T-helper 22 cell (primary cell): ENCODE measurements around the gene EPS8.

Experiments used
- DNase-seq: peaks from one replicate; pipeline ENCODE4 v3.0.0-alpha.2; 2020; ENCODE audit warnings: low read depth

The EPS8 gene

GRCh38 chr12:15689751-15690191, 99.4 kb downstream of the EPS8 start:
- DNase-seq, result no peak

- no peak for DNase-seq
These were observed 100.2 kb downstream of the EPS8 start for GRCh38 chr12:15688838-15689625.

- DNase-seq, result no peak
These were observed 100.9 kb downstream of the EPS8 start for GRCh38 chr12:15688202-15688736.

GRCh38 chr12:15687583-15687982, 101.6 kb downstream of the EPS8 start:
- no peak for DNase-seq

- DNase-seq, result no peak
These were observed 104.1 kb downstream of the EPS8 start for GRCh38 chr12:15684896-15685658.

- DNase-seq, result no peak
These were observed 106.4 kb downstream of the EPS8 start for GRCh38 chr12:15682826-15683225.

GRCh38 chr12:15679151-15679550, 110.0 kb downstream of the EPS8 start:
- DNase-seq, result no peak

GRCh38 chr12:15677726-15678201, 111.4 kb downstream of the EPS8 start:
- no peak for DNase-seq

GRCh38 chr12:15677228-15677627, 112.0 kb downstream of the EPS8 start:
- no peak for DNase-seq

GRCh38 chr12:15672671-15673270, 116.4 kb downstream of the EPS8 start:
- no peak for DNase-seq

GRCh38 chr12:15670756-15671155, 118.4 kb downstream of the EPS8 start:
- DNase-seq, result no peak

- no peak for DNase-seq
These were observed 119.8 kb downstream of the EPS8 start for GRCh38 chr12:15669256-15669948.

- no peak for DNase-seq
These were observed 124.7 kb downstream of the EPS8 start for GRCh38 chr12:15664491-15664890.

- no peak for DNase-seq
These were observed 126.1 kb downstream of the EPS8 start for GRCh38 chr12:15662983-15663659.

GRCh38 chr12:15662303-15662980, 126.7 kb downstream of the EPS8 start:
- no peak for DNase-seq

GRCh38 chr12:15651371-15651770, 137.8 kb downstream of the EPS8 start:
- DNase-seq, result no peak

GRCh38 chr12:15650399-15651128, 138.6 kb downstream of the EPS8 start:
- DNase-seq, result no peak

- no peak for DNase-seq
These were observed 139.8 kb downstream of the EPS8 start for GRCh38 chr12:15649347-15649746.

- no peak for DNase-seq
These were observed 140.6 kb downstream of the EPS8 start for GRCh38 chr12:15648558-15648957.

- no peak for DNase-seq
These were observed 142.6 kb downstream of the EPS8 start for GRCh38 chr12:15646581-15646980.
